Ovary (tissue), 9 donors: ENCODE results near the gene COMMD6. TPM values are rescaled to one million over a fixed set of nuclear protein-coding genes. Genes with fewer than 3 reads are reported as not detected.

Experiments
- DNase-seq, 5 donors: peaks; one replicate each; pipeline ENCODE4 v3.0.0-alpha.2; 2019 to 2020
- H3K27ac ChIP-seq, 2 donors: fragments of 200-600 bp; one replicate each; pipeline versions ENCODE4 v1.5.1 to v1.8.0; 2019 to 2022
- H3K27me3 ChIP-seq: fragments of 200-600 bp; one replicate; pipeline ENCODE4 v1.8.0; 2022
- H3K36me3 ChIP-seq: fragments of 200-600 bp; sonication (generic); one replicate; pipeline ENCODE4 v1.5.1; 2019
- H3K4me1 ChIP-seq: one replicate; pipeline ENCODE4 v1.8.1; 2013; ENCODE audit warnings: mild to moderate bottlenecking, moderate library complexity; ENCODE audit not compliant: insufficient read depth
- H3K4me3 ChIP-seq: fragments of 200-600 bp; sonication (generic); one replicate; pipeline ENCODE4 v1.5.1; 2017
- H3K9me3 ChIP-seq, 2 donors: fragments of 200-600 bp in 1 of 2; sonication (generic) in 1 of 2; one replicate each; pipeline versions ENCODE4 v1.5.1 to v1.8.1; 2013 to 2019; ENCODE audit warnings: mild to moderate bottlenecking in 1 of 2, moderate library complexity in 1 of 2
- CTCF ChIP-seq, 3 donors: fragments of 450-650 bp in 2 of 3; fragments of 200-600 bp in 1 of 3; IDR thresholded peaks; one replicate each; pipeline versions ENCODE4 v1.5.1 to v1.8.0; 2016 to 2022; ENCODE audit warnings: antibody characterized with exemption in 3 of 3, mild to moderate bottlenecking in 1 of 3
- EP300 ChIP-seq: sonication (generic); formaldehyde crosslinking; IDR thresholded peaks from one replicate; pipeline ENCODE4 v1.6.1; 2017; ENCODE audit warnings: antibody characterized with exemption
- POLR2A ChIP-seq: fragments of 450-650 bp; IDR thresholded peaks from one replicate; pipeline ENCODE4 v1.6.1; 2017; ENCODE audit warnings: antibody characterized with exemption, mild to moderate bottlenecking, moderate library complexity
- WGBS, 3 donors: extraction: QIAGEN DNeasy Blood & Tissue Kit in 1 of 3; methylation state at CpG; one replicate each; pipeline versions ENCODE4 v1.1.5 to v1.1.7; 2013 to 2017; 5-methylcytosine and 5-hydroxymethylcytosine counted together
- intact Hi-C, 4 donors: fragments of 100-400 bp; cut with DNase I; formaldehyde crosslinking; loops; one replicate each; pipeline versions ENCODE4 v1.11.0 to v1.15.1; 2022 to 2023
- polyA plus RNA-seq, 2 donors: library from polyadenylated mRNA; stranded (reverse); fragments of 200-250 nt in 1 of 2; fragments of 350-450 nt in 1 of 2; fragmentation: Illumina TruSeq in 1 of 2; extraction: RNeasy Lipid Tissue Mini Kit (QIAGEN cat#74804) in 1 of 2; gene quantifications; one replicate each; pipeline ENCODE4 v1.2.3, GENCODE V29; 2013 to 2014
- total RNA-seq, 7 donors: library from RNA; depleted of rRNA in 2 of 7; stranded (reverse); fragments of >200 nt in 2 of 7; fragmentation: NEBNext Ultra II Directional in 3 of 7; extraction: Animal tissue kit (Norgen Biotek cat#: 25700) in 3 of 7; gene quantifications; one replicate each; pipeline versions ENCODE4 v1.1.0 to v1.2.4, GENCODE V29; 2016 to 2023
- donor health status: DM: no; HTN: no; CAD: no; lungs with moderate emphysema.
- donor health status: DM: no; HTN: no; CAD: no.
- donor health status: Bipolar disorder and iron deficiency.
- donor health status: DM: yes; HTN: yes; CAD: no.
- donor health status: DM: no; HTN: no; CAD: no.
- donor health status: DM: yes; HTN: yes; CAD: no.

Gene COMMD6
- total and polyA plus RNA-seq, 9 donors: 240 to 373 (median 299) TPM

- TF ChIP-seq EP300: no peak
- TF ChIP-seq POLR2A: no peak
- no peak for TF ChIP-seq CTCF (IDR thresholded peaks at IDR 0.05)
- Histone ChIP-seq H3K27me3 (no peaks in the 10 kb centered on the region), H3K4me1 (no peaks in the 10 kb centered on the region), H3K36me3 (no peaks in the 10 kb centered on the region), H3K27ac (no peak overlapping the region), H3K9me3 (no peaks in the 10 kb centered on the region), H3K4me3 (no peak overlapping the region)
- intact Hi-C loops: no loop called here
- no peak for DNase-seq
Observed at GRCh38 chr13:75530549-75530961, 7.1 kb downstream of the COMMD6 start.

- intact Hi-C loops: no loop called here
- no peaks in the 10 kb centered on the region for H3K27me3 ChIP-seq
- TF ChIP-seq EP300 (no peak), CTCF (IDR thresholded peaks at IDR 0.05) (no peak), POLR2A (no peak)
- 86 to 95% (median 93%) methylated on average over 3 of the region's 3 CpGs for WGBS, 3 donors
- no peak for DNase-seq
- no peaks in the 10 kb centered on the region for H3K36me3 ChIP-seq
- no peak overlapping the region for H3K4me3 ChIP-seq
- no peaks in the 10 kb centered on the region for H3K4me1 ChIP-seq
- H3K27ac ChIP-seq: no peak overlapping the region
- no peaks in the 10 kb centered on the region for H3K9me3 ChIP-seq
Observed at GRCh38 chr13:75521956-75522355, 15.7 kb downstream of the COMMD6 start.

- Histone ChIP-seq H3K36me3 (no peaks in the 10 kb centered on the region), H3K27ac (no peak overlapping the region), H3K4me3 (no peak overlapping the region), H3K9me3 (no peaks in the 10 kb centered on the region), H3K27me3 (no peaks in the 10 kb centered on the region), H3K4me1 (no peaks in the 10 kb centered on the region)
- TF ChIP-seq CTCF (IDR thresholded peaks at IDR 0.05) (no peak), EP300 (no peak), POLR2A (no peak)
- DNase-seq: no peak
- intact Hi-C loops: no loop called here
- 96% methylated on average over 30 of the region's 30 CpGs for WGBS, 3 donors
Observed at GRCh38 chr13:75518439-75519088, 19.1 kb downstream of the COMMD6 start.

GRCh38 chr13:75514080-75514995, 23.3 kb downstream of the COMMD6 start:
- Histone ChIP-seq H3K27me3 (no peaks in the 10 kb centered on the region), H3K27ac (no peak overlapping the region), H3K9me3 (no peaks in the 10 kb centered on the region), H3K4me1 (no peaks in the 10 kb centered on the region), H3K36me3 (no peaks in the 10 kb centered on the region), H3K4me3 (no peak overlapping the region)
- 87 to 90% (median 89%) methylated on average over 3 of the region's 3 CpGs for WGBS, 3 donors
- TF ChIP-seq EP300 (no peak), POLR2A (no peak), CTCF (IDR thresholded peaks at IDR 0.05) (no peak)
- no peak for DNase-seq
- intact Hi-C loops: no loop called here
